ENCODE measurements around the gene IFI27L1.

The IFI27L1 gene

GRCh38 chr14:94079891-94080620, 1.1 kb upstream of the IFI27L1 start:
- no peak for DNase-seq (ENCODE audit: low read depth in 3 of 3)

- no peak for DNase-seq (ENCODE audit: low read depth in 3 of 3)
Measured at GRCh38 chr14:94081386-94081820, 293 bp downstream of the IFI27L1 start.

GRCh38 chr14:94087891-94088290, 6.8 kb downstream of the IFI27L1 start:
- DNase-seq (ENCODE audit: low read depth in 3 of 3), result no peak

DNA sequence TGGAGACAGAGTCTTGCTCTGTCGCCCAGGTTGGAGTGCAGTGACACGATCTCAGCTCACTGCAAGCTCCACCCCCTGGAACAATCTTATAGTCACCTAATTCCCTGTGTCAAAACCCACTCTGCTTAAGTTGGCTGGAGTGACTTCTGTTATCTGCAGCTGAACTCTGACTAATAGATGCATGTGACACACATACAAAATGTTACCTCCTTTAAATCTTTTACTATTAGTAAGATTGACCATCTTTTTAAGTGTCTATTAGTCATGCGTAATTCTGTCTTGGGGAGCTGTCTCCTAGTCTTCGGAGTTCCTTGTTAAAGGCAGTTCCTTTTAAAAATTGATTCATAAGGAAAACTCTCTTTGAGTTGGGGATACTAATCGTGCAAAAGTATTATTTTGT, 7.4 kb downstream of the IFI27L1 start:
- no peak for DNase-seq (ENCODE audit: low read depth in 3 of 3)

DNA sequence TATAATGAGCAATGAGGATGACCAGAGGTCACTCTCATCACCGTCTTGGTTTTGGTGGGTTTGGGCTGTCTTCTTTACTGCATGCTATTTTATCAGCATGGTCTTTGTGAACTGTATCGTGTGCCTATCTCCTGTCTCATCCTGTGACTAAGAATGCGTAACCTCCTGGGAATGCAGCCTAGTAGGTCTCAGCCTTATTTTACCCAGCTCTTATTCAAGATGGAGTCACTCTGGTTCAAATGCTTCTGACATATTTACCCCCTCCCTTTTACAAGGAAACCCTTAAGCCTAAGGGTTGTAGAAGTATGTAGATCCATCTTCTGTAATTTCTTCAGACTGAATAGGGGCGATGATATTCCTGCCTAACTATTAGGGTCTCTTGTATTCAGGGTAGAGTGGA, 8.4 kb downstream of the IFI27L1 start:
- DNase-seq (ENCODE audit: low read depth in 3 of 3), result no peak

DNA sequence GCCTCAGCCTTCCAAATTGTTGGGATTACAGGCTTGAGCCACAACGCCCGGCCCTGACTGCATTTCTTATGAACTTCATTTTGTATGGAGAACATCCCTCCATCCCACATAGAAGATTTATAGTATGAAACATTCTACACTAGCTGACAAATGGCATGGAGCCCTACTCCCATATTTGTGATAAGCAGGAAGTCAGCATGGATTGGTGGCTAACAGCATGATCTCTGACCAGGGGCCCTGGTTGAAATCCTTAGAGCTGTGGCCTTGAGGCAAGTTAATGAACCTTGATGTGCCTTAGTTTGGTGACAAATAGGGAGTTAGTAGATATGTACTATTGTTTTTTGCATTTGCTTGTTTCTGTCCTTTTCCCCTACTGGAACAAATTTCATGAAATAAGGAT, 12.3 kb downstream of the IFI27L1 start:
- DNase-seq (ENCODE audit: low read depth in 3 of 3), result no peak

- DNase-seq (ENCODE audit: low read depth in 3 of 3), result no peak
Measured at GRCh38 chr14:94097091-94097490, 16.0 kb downstream of the IFI27L1 start.

- DNase-seq (ENCODE audit: low read depth in 3 of 3), result no peak
Measured at GRCh38 chr14:94098326-94098992, 17.3 kb downstream of the IFI27L1 start.

- DNase-seq (ENCODE audit: low read depth in 3 of 3), result no peak
Measured at GRCh38 chr14:94099006-94099405, 17.9 kb downstream of the IFI27L1 start.

GRCh38 chr14:94100847-94101246, 19.7 kb downstream of the IFI27L1 start:
- DNase-seq (ENCODE audit: low read depth in 3 of 3), result no peak

DNA sequence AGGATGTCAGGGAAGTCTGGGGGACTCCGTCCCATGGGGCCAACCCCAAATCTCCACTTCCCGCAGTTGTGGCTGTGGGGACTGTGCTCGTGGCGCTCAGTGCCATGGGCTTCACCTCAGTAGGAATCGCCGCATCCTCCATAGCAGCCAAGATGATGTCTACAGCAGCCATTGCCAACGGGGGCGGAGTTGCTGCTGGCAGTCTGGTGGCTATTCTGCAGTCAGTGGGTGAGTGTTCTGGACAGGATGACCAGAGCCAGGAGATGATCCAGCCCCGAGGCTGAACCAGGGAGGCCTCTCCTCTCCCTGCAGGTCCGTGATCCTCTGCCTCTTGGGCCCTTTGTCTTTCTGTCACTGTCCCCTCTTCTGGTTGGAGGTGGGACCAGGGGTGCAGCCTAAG, 20.6 kb downstream of the IFI27L1 start:
- DNase-seq (ENCODE audit: low read depth in 3 of 3), result no peak

- no peak for DNase-seq (ENCODE audit: low read depth in 3 of 3)
Measured at GRCh38 chr14:94102768-94103482, 21.8 kb downstream of the IFI27L1 start.

DNA sequence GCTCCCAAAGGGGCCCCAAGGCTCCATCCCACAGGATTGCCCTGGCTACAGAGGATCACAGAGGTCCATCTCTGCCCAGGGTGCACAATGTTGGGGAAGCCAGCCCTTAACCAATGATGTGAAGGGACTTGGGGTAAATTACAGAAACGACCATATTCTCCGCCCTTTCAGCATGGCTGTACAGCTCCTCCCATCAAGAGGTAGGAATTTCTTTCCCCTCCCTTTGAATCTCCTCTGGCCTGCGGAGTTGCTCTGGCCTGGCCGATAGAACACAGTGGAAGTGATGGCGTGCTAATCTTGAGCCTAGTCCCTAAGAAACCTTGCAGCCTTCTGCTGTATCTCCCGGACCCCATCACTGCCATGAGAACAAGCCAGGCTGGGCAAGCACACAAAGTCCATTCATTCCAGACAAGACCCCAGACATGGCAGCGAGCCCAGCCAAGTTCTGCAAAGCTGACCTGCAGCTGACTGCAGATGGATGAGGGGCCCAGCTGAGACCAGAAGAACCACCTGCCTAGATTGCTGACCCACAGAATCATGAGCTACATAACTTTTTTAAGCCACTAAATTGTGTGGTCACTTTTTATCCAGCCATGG, 22.5 kb downstream of the IFI27L1 start:
- no peak for DNase-seq (ENCODE audit: low read depth in 3 of 3)

DNA sequence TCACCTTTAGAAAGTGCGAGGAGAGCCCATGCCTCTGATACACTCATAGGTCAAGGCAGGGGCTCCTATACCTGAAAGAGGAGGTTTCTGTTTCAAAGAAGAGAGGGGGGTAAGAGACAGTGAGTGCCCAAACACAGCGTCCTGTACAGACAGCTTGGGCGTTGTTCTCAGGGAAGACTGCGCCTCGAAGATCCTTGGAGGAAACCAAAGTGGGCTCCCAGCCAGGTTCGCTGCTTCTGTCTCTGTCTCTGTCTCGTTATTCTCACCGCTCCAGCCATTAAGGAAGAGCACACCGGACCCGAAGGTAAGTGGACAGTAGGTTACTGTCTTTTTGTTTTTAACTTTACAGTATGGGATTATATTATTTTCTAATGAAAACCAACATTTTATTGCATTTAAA, 23.6 kb downstream of the IFI27L1 start:
- no peak for DNase-seq (ENCODE audit: low read depth in 3 of 3)

- DNase-seq (ENCODE audit: low read depth in 3 of 3), result no peak
Measured at GRCh38 chr14:94109915-94110250, 28.8 kb downstream of the IFI27L1 start.

GRCh38 chr14:94110552-94111181, 29.6 kb downstream of the IFI27L1 start, which contains the start of gene IFI27:
IFI27 (plus strand) TSS chr14:94110736.
- DNase-seq (ENCODE audit: low read depth in 3 of 3), result no peak

DNA sequence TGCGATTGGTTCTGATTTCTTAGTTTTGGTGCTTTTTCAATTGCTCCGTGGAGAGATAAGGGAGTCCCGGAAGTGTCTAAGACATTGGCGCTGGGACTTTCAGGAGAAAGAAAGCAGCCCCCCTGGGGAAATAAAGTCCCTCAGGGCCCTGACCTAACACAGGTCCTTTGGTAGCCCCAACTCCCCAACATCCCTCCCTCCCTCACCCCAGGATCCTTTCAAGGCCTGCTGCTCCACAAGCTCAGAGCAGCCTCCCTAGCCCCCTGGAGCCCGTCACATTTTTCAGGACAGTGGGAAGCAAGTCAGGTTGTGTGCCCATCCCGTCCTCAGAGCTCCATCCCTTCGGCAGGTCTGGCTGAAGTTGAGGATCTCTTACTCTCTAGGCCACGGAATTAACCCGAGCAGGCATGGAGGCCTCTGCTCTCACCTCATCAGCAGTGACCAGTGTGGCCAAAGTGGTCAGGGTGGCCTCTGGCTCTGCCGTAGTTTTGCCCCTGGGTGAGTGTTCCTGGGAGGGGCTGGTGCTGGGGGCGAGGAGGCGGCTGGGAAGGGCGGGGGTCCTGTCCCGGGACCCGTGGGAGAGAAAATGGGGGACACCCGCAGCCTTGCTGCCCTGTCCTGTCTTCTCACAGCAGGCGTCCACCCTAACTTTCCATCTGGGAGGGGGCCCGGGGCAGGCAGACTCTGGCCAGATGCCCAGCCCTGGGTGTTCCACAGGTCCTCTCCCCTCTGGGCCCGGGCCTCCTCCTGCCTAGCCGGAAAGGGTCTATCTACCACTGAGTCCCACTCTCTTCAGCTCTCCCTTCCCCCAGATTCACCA, 30.4 kb downstream of the IFI27L1 start:
- DNase-seq (ENCODE audit: low read depth in 3 of 3), result no peak

DNA sequence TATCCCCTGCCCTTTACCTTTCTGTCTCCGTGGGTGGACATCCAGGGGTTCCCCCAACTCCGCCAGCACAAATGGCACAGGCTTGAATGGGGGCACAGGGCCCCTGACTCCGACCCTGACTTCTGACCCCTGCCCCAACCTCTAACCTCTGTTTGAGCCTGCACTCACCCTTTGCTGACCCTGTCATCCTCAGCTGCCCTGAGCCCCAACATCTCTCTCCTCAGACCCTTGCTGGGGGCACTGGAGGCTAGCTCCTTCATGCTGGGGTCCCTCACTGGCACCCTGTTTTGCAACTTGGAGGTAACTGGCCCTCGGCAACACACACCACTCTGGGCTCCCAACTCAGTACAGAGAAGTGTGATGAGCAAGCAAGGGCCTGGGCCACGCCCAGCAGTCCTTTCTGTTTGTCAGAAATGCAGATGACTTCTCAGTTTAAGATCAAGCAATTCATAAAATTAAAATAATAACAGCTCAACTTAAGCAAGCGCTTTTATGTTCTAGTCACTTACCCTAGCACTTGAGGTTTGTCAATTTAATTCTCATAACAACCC, 31.5 kb downstream of the IFI27L1 start:
- DNase-seq (ENCODE audit: low read depth in 3 of 3), result no peak

DNA sequence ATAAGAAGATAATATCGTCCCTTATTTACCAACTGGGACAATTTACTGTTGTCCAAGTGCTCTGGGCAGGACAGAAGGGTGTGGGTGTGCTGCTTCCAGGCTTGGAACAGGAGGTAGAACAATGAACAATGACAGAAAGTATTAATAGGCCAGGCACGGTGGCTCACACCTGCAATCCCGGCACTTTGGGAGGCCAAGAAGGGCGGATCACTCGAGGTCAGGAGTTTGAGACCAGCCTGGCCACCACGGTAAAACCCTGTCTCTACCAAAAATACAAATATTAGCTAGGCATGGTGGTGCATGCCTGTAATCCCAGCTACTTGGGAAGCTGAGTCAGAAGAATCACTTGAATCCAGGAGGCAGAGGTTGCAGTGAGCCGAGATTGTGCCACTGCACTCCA, 32.0 kb downstream of the IFI27L1 start:
- no peak for DNase-seq (ENCODE audit: low read depth in 3 of 3)

DNA sequence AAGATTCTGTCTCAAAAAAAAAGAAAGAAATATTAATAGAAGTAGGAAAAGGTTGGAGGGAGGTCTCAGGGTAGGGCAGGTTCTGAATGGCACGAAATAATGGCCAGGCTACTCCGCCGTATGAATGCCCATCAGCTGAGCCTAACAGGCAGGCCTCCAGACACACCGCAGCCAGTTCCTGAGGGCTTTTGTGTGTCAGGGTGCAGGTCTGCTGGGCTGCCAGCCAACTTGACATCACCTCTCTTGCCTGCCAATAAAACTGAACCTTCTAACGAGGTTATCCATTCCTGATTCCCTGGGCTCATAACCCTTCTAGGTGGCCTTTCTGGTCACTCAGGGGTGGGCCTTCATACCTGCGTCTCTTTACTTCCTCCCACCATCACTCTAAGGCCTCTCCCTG, 32.4 kb downstream of the IFI27L1 start:
- no peak for DNase-seq (ENCODE audit: low read depth in 3 of 3)
